ENCODE results near the gene NYAP2. TPM values are rescaled to one million over a fixed set of nuclear protein-coding genes. Genes with fewer than 3 reads are reported as not detected.

Gene NYAP2
- total RNA-seq, 4 donors from 2014 or later = not detected

DNA sequence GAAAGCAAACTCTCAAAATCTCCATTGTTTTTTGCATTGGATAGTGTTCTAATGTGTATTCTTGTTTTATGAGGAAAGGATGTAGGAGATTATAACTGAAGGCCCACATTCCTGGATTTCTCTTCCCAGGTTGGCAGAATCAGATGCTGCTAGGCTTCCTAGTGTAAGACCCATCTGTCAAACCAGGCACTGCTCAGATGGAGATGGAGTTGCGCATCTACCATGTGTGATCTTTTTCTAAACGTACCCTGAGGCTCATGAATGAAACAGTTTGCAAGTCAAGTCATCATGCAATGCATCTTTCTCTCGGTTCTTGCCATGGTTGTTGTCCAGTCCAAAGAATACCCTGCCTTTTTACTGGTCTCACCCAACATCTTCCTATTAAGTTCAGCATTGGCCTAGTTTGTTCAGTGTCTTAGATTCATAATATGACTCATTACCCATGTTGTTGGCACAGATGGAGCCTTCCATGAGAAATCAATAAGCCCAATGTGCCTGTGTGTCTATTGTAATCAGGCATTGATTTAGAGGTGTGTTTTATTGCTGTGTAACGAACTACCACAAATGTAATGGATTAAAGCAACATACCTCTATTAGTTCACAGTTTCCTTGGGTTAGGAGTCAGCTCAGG is 127.4 kb downstream of the NYAP2 start:
- Histone ChIP-seq H3K36me3 (no peaks in the 10 kb centered on the region), H3K9me3 (no peaks in the 10 kb centered on the region), H3K4me3 (no peak overlapping the region), H3K27ac (no peak overlapping the region), H3K4me1 (no peaks in the 10 kb centered on the region), H3K27me3 (no peaks in the 10 kb centered on the region)
- DNase-seq = no peak
- TF ChIP-seq, protein P1, sequence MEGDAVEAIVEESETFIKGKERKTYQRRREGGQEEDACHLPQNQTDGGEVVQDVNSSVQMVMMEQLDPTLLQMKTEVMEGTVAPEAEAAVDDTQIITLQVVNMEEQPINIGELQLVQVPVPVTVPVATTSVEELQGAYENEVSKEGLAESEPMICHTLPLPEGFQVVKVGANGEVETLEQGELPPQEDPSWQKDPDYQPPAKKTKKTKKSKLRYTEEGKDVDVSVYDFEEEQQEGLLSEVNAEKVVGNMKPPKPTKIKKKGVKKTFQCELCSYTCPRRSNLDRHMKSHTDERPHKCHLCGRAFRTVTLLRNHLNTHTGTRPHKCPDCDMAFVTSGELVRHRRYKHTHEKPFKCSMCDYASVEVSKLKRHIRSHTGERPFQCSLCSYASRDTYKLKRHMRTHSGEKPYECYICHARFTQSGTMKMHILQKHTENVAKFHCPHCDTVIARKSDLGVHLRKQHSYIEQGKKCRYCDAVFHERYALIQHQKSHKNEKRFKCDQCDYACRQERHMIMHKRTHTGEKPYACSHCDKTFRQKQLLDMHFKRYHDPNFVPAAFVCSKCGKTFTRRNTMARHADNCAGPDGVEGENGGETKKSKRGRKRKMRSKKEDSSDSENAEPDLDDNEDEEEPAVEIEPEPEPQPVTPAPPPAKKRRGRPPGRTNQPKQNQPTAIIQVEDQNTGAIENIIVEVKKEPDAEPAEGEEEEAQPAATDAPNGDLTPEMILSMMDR (IDR thresholded peaks at IDR 0.05) = no peak
- no peak for TF ChIP-seq POLR2A (IDR thresholded peaks at IDR 0.05)

DNA sequence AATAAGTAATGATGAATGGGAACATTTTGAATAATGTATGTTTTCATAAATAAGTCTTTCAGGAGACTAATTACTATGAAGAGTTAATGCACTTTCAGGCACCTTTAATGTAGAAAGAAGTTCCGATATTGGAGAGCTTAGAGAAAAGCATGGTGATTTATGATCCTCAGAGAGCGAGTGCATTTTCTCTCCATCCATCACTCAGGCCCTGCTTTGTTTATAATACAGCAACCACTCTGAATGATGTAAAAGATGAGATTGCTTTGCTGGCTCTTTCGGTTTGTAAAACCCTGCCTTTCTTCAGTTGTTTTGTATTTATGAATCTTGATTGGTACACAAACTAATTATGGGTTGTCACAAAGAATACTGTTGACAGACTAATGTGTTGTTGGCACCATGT is 132.0 kb downstream of the NYAP2 start:
- H3K4me1 ChIP-seq = no peaks in the 10 kb centered on the region
- no peaks in the 10 kb centered on the region for H3K9me3 ChIP-seq
- no peak overlapping the region for H3K27ac ChIP-seq
- no peaks in the 10 kb centered on the region for H3K36me3 ChIP-seq
- TF ChIP-seq POLR2A (IDR thresholded peaks at IDR 0.05) = no peak
- TF ChIP-seq, protein P1 (IDR thresholded peaks at IDR 0.05) = no peak
- H3K4me3 ChIP-seq = no peak overlapping the region
- DNase-seq = no peak
- H3K27me3 ChIP-seq = no peaks in the 10 kb centered on the region

- no peaks in the 10 kb centered on the region for H3K27me3 ChIP-seq
- no peak for TF ChIP-seq POLR2A (IDR thresholded peaks at IDR 0.05)
- TF ChIP-seq, protein P1 (IDR thresholded peaks at IDR 0.05) = no peak
- H3K36me3 ChIP-seq = no peaks in the 10 kb centered on the region
- H3K9me3 ChIP-seq = no peaks in the 10 kb centered on the region
- H3K4me1 ChIP-seq = no peaks in the 10 kb centered on the region
- no peak for DNase-seq
- H3K27ac ChIP-seq = no peak overlapping the region
- no peak overlapping the region for H3K4me3 ChIP-seq
Measured at GRCh38 chr2:225532096-225532495, 132.6 kb downstream of the NYAP2 start.

DNA sequence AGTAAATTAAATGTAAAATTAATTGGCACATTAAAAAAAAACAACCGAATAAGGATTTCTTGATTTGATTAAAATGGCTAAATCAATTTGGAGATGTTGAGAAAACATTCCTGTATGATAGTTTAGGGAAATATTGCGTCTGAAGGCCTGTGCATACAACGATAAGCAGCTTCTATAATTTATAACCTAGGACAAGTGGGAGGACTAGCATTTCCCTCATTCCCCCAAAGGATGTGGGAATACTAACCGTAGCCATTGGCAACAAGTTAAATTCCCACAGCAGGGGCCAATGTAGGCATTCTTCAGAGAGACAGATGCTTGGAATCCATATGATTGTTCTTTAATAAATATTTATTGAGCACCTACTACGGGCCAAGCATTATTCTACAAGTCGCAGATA is 134.5 kb downstream of the NYAP2 start:
- no peak for DNase-seq
- Histone ChIP-seq H3K27me3 (no peaks in the 10 kb centered on the region), H3K4me1 (no peaks in the 10 kb centered on the region), H3K27ac (no peak overlapping the region), H3K4me3 (no peak overlapping the region), H3K36me3 (no peaks in the 10 kb centered on the region), H3K9me3 (no peaks in the 10 kb centered on the region)
- no peak for TF ChIP-seq POLR2A (IDR thresholded peaks at IDR 0.05)
- TF ChIP-seq, protein P1 (IDR thresholded peaks at IDR 0.05) = no peak

DNA sequence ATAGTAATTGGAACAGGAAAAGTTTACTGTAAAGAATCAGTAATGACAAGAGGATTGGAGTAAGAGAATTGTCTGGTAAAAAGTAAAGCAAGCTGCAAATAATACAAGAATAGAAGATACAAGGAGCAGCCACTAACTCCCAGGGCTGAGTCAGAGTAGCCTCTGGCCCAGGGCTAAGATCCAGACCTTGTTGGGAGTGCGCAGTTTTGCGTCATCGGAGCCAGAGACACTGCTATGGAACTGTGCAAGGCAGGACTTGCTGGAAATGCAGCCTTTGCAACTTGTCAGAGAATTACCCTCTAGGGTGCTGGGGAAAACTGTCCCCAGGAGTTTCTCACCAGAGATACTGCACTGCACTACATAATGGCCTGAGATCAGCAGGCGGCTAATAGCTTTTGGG is 135.2 kb downstream of the NYAP2 start:
- DNase-seq = no peak
- Histone ChIP-seq H3K4me3 (no peak overlapping the region), H3K9me3 (no peaks in the 10 kb centered on the region), H3K27ac (no peak overlapping the region), H3K27me3 (no peaks in the 10 kb centered on the region), H3K4me1 (no peaks in the 10 kb centered on the region), H3K36me3 (no peaks in the 10 kb centered on the region)
- TF ChIP-seq POLR2A (IDR thresholded peaks at IDR 0.05) = no peak
- TF ChIP-seq, protein P1 (IDR thresholded peaks at IDR 0.05) = no peak

- TF ChIP-seq POLR2A (IDR thresholded peaks at IDR 0.05) = no peak
- TF ChIP-seq, protein P1 (IDR thresholded peaks at IDR 0.05) = no peak
- DNase-seq = no peak
- no peaks in the 10 kb centered on the region for H3K4me1 ChIP-seq
- no peaks in the 10 kb centered on the region for H3K36me3 ChIP-seq
- no peak overlapping the region for H3K27ac ChIP-seq
- no peaks in the 10 kb centered on the region for H3K27me3 ChIP-seq
- H3K4me3 ChIP-seq = no peak overlapping the region
- no peaks in the 10 kb centered on the region for H3K9me3 ChIP-seq
Measured at GRCh38 chr2:225536036-225536435, 136.5 kb downstream of the NYAP2 start.

Measured in Peyer's patch (tissue), 4 donors.